GM12873 (cell line): ENCODE results near the gene EXOG.

Experiments
- TF ChIP-seq, protein P1 (sequence below): IDR thresholded peaks from 2 replicates; pipeline ENCODE4 v1.5.1; 2012; ENCODE audit warnings: low read depth, mild to moderate bottlenecking, moderate library complexity, low read length, control low read depth; ENCODE audit not compliant: insufficient read depth; ENCODE audit errors: missing control alignments

EXOG gene

DNA sequence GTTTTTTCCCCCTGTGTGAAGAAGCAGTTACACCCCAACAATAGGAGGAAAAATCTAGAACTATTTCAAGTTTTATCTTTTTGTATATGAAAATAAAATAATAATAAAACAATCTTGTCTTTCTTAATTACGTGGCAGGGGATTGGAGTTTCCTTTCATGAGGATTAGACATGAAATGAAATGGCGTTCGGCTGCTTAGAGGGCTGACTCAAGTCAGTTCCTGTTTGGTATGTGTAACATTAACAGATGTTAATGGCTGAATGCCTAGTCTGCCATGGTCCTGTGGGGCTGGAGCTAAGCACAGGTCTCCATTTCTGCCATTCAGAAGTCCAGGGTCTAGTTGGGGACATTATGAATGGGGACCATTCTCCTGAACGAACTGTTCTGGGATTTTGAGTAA lies 3.1 kb upstream of the EXOG start:
- TF ChIP-seq, protein P1, sequence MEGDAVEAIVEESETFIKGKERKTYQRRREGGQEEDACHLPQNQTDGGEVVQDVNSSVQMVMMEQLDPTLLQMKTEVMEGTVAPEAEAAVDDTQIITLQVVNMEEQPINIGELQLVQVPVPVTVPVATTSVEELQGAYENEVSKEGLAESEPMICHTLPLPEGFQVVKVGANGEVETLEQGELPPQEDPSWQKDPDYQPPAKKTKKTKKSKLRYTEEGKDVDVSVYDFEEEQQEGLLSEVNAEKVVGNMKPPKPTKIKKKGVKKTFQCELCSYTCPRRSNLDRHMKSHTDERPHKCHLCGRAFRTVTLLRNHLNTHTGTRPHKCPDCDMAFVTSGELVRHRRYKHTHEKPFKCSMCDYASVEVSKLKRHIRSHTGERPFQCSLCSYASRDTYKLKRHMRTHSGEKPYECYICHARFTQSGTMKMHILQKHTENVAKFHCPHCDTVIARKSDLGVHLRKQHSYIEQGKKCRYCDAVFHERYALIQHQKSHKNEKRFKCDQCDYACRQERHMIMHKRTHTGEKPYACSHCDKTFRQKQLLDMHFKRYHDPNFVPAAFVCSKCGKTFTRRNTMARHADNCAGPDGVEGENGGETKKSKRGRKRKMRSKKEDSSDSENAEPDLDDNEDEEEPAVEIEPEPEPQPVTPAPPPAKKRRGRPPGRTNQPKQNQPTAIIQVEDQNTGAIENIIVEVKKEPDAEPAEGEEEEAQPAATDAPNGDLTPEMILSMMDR, result no peak

DNA sequence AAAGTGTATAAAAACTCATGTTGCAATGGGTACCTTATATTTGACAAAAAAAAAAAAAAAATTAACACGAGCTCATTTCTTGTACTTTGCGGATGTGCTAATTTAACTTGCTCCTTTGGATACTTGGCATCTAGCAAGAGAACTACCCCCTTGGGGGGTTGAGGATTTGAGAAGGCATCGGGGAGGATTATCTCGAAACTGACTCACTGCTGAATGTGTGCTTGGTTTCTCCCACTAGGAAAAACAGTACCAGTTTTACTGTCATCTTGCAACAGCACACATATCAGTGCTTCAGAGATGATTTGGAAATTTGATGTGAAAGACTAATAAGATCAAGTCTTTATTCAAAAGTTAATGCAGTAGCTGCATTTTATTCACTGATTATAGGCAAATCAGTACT lies 891 bp downstream of the EXOG start:
- TF ChIP-seq, protein P1, result no peak

DNA sequence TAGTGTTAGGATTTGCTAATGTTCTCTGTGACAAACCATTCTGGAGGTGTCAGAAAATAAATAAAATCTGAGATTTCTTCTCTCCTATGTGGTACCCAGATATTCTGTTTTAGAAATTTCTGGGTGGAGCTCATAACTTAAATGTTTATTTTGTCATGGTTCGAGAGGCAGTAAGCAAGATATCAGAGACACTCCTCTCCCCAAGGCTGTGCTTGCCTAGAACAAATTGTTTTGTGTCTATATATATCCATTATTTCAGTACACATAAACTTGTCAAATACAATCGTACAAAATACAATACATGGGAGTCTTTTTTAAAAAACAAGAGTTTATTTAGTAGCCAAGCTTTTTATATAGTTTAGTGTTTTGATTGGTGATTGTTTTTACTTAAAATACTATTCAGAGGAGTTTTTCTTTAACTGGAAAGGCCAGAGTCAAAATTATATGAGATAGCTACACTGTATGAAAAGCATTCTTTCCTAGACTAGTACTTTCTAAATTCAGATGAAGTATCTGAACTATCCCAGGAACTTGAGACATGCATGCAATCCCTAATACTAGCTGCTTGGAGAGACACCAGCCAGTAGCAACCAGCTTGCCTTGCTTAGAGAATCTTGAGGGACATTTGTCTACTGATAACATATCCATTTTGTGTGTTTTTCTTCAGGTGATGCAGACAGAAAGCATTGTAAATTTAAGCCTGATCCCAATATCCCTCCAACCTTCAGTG lies 4.7 kb downstream of the EXOG start:
- TF ChIP-seq, protein P1, result no peak

DNA sequence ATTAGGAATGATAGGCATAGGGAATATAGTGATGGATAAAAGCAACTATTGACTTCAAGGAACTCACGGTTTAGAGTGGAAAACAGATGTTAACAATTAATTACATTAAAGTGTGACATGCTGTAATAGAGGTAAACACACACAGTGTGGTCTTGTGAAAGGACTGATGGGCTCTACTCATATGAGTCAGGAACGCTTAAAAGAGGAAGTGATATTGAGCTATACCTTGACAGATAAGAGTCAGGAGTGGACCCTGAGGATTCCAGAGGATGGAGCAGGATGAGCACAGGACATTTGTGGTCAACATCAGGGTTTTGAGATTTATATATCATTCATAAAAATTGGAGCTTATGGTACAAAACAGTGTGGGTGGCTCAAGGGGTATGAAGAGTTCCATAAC lies 11.0 kb downstream of the EXOG start:
- TF ChIP-seq, protein P1, result no peak

DNA sequence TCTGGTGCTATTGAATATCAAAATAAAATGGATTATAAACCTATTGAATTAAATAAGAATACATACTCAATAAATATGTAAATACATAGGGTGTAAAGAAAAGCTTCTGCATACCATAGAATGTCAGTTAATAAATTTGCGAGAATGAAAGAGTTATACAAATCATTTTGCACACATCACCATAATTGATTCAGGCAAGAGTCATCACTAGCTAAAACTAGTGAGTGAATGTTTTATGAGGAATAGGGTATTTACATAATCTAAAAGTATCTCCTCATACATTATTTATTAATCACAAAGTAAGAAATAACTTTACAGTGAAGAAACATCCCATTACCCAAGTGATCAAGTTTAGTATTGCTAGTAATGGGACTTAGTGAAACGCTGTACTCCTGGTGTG lies 13.6 kb downstream of the EXOG start:
- TF ChIP-seq, protein P1, result no peak

DNA sequence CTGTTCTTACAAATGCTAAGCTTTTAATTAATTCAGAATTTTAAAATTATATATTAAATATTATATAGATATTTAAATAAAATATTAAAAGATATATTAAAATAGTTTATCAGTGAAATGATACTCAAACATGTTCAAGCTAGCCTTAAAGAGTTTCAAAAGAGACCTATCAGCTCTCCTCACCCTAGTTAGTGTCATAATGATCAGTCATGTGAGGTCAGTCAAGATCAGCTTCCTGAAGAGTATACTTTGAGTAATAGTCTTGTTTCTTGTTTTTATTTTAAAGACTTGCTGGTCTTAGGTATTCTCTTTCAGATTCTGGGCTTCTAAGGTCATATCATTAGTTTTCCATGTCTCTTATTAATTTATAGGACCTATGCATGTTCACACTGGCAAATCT lies 14.5 kb downstream of the EXOG start:
- TF ChIP-seq, protein P1, result no peak

DNA sequence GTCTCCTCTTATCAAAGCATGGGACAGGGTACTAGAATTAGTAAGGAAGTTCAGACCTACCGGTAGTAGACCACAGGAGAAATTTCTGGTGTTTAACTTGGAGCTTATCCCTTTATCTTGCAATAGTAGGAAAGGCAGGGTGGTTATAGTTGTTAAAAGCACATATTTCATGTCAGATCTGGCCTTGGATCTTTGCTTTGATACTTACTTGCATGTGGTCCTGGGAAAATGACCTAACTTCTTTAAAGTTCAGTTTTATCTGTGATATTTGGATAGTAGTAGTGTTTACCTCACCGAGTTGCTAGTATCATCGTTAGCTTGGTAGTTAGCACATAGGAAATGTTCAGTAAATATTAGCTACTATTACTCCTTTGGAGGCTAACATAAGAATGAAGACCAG lies 15.4 kb downstream of the EXOG start:
- TF ChIP-seq, protein P1, result no peak
